CD4-positive, alpha-beta memory T cell (primary cell): Measurements from ENCODE around the gene RIMBP2. TPM values are rescaled to one million over a fixed set of nuclear protein-coding genes. Genes with fewer than 3 reads are reported as not detected.

Experiments used
- CTCF ChIA-PET: fragments of 350-600 bp; sonication (Branson Sonifier 250); formaldehyde crosslinking; loops from one replicate; lab custom pipeline; 2021; ENCODE audit warnings: inconsistent platforms; ENCODE audit not compliant: partially characterized antibody; lab: Charles Lee
- POLR2A ChIA-PET: fragments of 350-600 bp; sonication (Branson Sonifier 250); formaldehyde crosslinking; loops from one replicate; lab custom pipeline; 2021; ENCODE audit not compliant: partially characterized antibody; lab: Charles Lee
- DNase-seq, 5 donors: peaks; one replicate each; pipeline versions ENCODE4 v3.0.0 to v3.0.0-alpha.2; 2020 to 2022; ENCODE audit warnings: mixed read lengths in 1 of 5
- H3K27ac ChIP-seq: one replicate; pipeline ENCODE4 v1.7.0; 2013; ENCODE audit warnings: low read depth, low read length
- H3K27me3 ChIP-seq: 2 replicates; pipeline ENCODE4 v1.7.0; 2013; ENCODE audit warnings: mild to moderate bottlenecking, low read length, moderate library complexity; ENCODE audit not compliant: insufficient read depth
- H3K36me3 ChIP-seq: 2 replicates; pipeline ENCODE4 v1.7.0; 2013; ENCODE audit warnings: mild to moderate bottlenecking, low read length, moderate library complexity; ENCODE audit not compliant: insufficient read depth
- H3K4me1 ChIP-seq: 2 replicates; pipeline ENCODE4 v1.7.0; 2013; ENCODE audit warnings: mild to moderate bottlenecking, low read length, moderate library complexity; ENCODE audit not compliant: insufficient read depth
- H3K4me3 ChIP-seq, 2 donors: one replicate each; pipeline ENCODE4 v1.7.0; 2013; ENCODE audit warnings: low read length in 2 of 2, mild to moderate bottlenecking in 1 of 2
- H3K9me3 ChIP-seq, 2 donors: one replicate each; pipeline ENCODE4 v1.7.0; 2013; ENCODE audit warnings: low read length in 2 of 2, control low read depth in 1 of 2; ENCODE audit not compliant: control insufficient read depth in 1 of 2
- H3K27ac Mint-ChIP-seq, 7 donors: one replicate each; pipeline ENCODE4 v1.8.0; 2020 to 2021; ENCODE audit warnings: mixed read lengths in 7 of 7, mild to moderate bottlenecking in 6 of 7, inconsistent platforms in 3 of 7, moderate library complexity in 3 of 7
- H3K27me3 Mint-ChIP-seq, 2 donors: one replicate each; pipeline ENCODE4 v1.8.0; 2020 to 2021; ENCODE audit warnings: mixed read lengths in 2 of 2
- H3K36me3 Mint-ChIP-seq, 2 donors: one replicate each; pipeline ENCODE4 v1.8.0; 2020 to 2021; ENCODE audit warnings: mixed read lengths in 2 of 2, inconsistent platforms in 1 of 2, mild to moderate bottlenecking in 1 of 2
- H3K4me1 Mint-ChIP-seq, 4 donors: one replicate each; pipeline ENCODE4 v1.8.0; 2020 to 2021; ENCODE audit warnings: mixed read lengths in 4 of 4, mild to moderate bottlenecking in 1 of 4
- H3K4me3 Mint-ChIP-seq, 8 donors: one replicate each; pipeline ENCODE4 v1.8.0; 2020 to 2021; ENCODE audit warnings: mixed read lengths in 8 of 8, mild to moderate bottlenecking in 7 of 8, moderate library complexity in 6 of 8, inconsistent platforms in 3 of 8
- H3K9me3 Mint-ChIP-seq, 8 donors: one replicate each; pipeline ENCODE4 v1.8.0; 2020 to 2021; ENCODE audit warnings: mixed read lengths in 8 of 8, mild to moderate bottlenecking in 5 of 8, inconsistent platforms in 3 of 8, moderate library complexity in 1 of 8
- intact Hi-C: fragments of 100-400 bp; cut with micrococcal nuclease; formaldehyde crosslinking; loops from one replicate; pipeline ENCODE4 v1.15.1; 2023
- polyA plus RNA-seq, 2 donors: library from polyadenylated mRNA; unstranded; fragments of 300-500 nt; fragmentation: Illumina TruSeq; gene quantifications; one replicate each; pipeline ENCODE4 v1.2.3, GENCODE V29; 2021
- total RNA-seq, 2 experiments: library from RNA; stranded (reverse); gene quantifications; one replicate each; pipeline ENCODE4 v1.2.3, GENCODE V29; 2021

RIMBP2 gene
- total and polyA plus RNA-seq, 4 experiments from 2014 or later = 0.20 TPM; not detected in 3

- Mint-ChIP-seq H3K27me3 (peaks cover 0 to 3% of the 10 kb centered on the region in 2 donors), H3K4me3 (no peak overlapping the region), H3K27ac (no peak overlapping the region), H3K4me1 (peaks cover 0 to 6% (median 0%) of the 10 kb centered on the region in 4 donors), H3K9me3 (peaks cover 2 to 14% (median 6%) of the 10 kb centered on the region in 8 donors), H3K36me3 (no peaks in the 10 kb centered on the region)
- Histone ChIP-seq H3K9me3 (no peaks in the 10 kb centered on the region), H3K27me3 (no peaks in the 10 kb centered on the region), H3K4me3 (no peak overlapping the region), H3K36me3 (no peaks in the 10 kb centered on the region), H3K4me1 (no peaks in the 10 kb centered on the region), H3K27ac (no peak overlapping the region)
- POLR2A ChIA-PET = no interaction called here
- CTCF ChIA-PET = no interaction called here
- DNase-seq = no peak
- intact Hi-C loops = no loop called here
Observed at GRCh38 chr12:130663514-130663913, 52.6 kb downstream of the RIMBP2 start.

DNA sequence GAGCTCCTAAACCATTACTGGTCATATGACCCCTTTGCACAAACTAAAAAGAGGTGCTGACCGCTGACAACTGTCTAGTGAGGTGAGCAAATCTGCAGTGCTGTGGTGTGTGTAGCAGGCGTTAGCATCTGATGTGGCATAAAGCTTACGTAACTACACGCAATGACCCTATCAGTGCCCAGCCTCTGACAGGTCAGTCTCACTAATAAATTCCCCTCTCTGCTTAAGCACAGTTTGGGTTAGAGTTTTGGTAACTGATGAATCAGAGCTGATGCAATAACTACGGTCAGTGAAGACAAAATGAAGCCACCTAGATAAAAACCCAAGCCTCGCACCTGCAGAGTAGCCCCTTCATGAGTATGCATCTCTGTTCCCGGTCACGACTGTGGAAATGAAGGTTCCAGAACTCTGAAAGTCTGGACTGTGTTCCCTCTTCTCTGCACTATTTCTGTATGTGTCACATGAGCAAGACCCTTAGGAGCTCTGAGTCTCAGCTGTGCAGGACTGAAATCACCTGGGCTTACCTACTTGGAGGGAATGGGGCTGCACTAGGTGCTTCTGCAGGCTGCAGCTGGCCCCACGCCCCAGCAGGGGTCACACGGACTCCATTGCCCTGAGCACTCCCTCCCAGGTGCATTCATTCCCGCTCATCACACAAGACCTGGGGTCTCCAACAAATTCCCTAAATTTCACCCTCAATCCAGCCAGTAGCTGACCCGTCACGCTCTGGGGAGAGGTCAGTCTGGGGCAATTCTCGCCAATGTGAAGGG is 54.4 kb downstream of the RIMBP2 start:
- peaks cover 0 to 3% of the 10 kb centered on the region in 2 donors for H3K27me3 Mint-ChIP-seq
- no peak overlapping the region for H3K4me3 ChIP-seq
- H3K27me3 ChIP-seq = no peaks in the 10 kb centered on the region
- H3K36me3 ChIP-seq = no peaks in the 10 kb centered on the region
- H3K4me1 ChIP-seq = no peaks in the 10 kb centered on the region
- ChIA-PET POLR2A (no interaction called here), CTCF (no interaction called here)
- H3K4me3 Mint-ChIP-seq = no peak overlapping the region
- no peaks in the 10 kb centered on the region for H3K36me3 Mint-ChIP-seq
- H3K27ac ChIP-seq = no peak overlapping the region
- peaks cover 0 to 10% (median 1%) of the 10 kb centered on the region in 8 donors for H3K9me3 Mint-ChIP-seq
- intact Hi-C loops = no loop called here
- H3K4me1 Mint-ChIP-seq = peaks cover 0 to 6% (median 0%) of the 10 kb centered on the region in 4 donors
- H3K9me3 ChIP-seq = no peaks in the 10 kb centered on the region
- DNase-seq = no peak
- no peak overlapping the region for H3K27ac Mint-ChIP-seq

GRCh38 chr12:130661059-130661458 is 55.0 kb downstream of the RIMBP2 start:
- intact Hi-C loops = no loop called here
- H3K27ac Mint-ChIP-seq = no peak overlapping the region
- Histone ChIP-seq H3K4me1 (no peaks in the 10 kb centered on the region), H3K9me3 (no peaks in the 10 kb centered on the region), H3K36me3 (no peaks in the 10 kb centered on the region), H3K4me3 (no peak overlapping the region), H3K27ac (no peak overlapping the region), H3K27me3 (no peaks in the 10 kb centered on the region)
- H3K4me1 Mint-ChIP-seq = peaks cover 0 to 5% (median 0%) of the 10 kb centered on the region in 4 donors
- ChIA-PET POLR2A (no interaction called here), CTCF (no interaction called here)
- DNase-seq = no peak
- H3K36me3 Mint-ChIP-seq = no peaks in the 10 kb centered on the region
- H3K27me3 Mint-ChIP-seq = peaks cover 0 to 2% of the 10 kb centered on the region in 2 donors
- peaks cover 0 to 8% (median 1%) of the 10 kb centered on the region in 8 donors for H3K9me3 Mint-ChIP-seq
- H3K4me3 Mint-ChIP-seq = no peak overlapping the region

- intact Hi-C loops = no loop called here
- CTCF ChIA-PET = no interaction called here
- H3K4me3 Mint-ChIP-seq = no peak overlapping the region
- DNase-seq = no peak
- peaks cover 0 to 2% of the 10 kb centered on the region in 2 donors for H3K27me3 Mint-ChIP-seq
- Histone ChIP-seq H3K27me3 (no peaks in the 10 kb centered on the region), H3K4me1 (no peaks in the 10 kb centered on the region), H3K36me3 (no peaks in the 10 kb centered on the region), H3K9me3 (no peaks in the 10 kb centered on the region), H3K4me3 (no peak overlapping the region), H3K27ac (no peak overlapping the region)
- no peaks in the 10 kb centered on the region for H3K36me3 Mint-ChIP-seq
- H3K27ac Mint-ChIP-seq = no peak overlapping the region
- H3K9me3 Mint-ChIP-seq = peaks cover 0 to 19% (median under 1%) of the 10 kb centered on the region in 8 donors
- no peaks in the 10 kb centered on the region for H3K4me1 Mint-ChIP-seq
- POLR2A ChIA-PET = no interaction called here
Observed at GRCh38 chr12:130658145-130658911, 57.8 kb downstream of the RIMBP2 start.

DNA sequence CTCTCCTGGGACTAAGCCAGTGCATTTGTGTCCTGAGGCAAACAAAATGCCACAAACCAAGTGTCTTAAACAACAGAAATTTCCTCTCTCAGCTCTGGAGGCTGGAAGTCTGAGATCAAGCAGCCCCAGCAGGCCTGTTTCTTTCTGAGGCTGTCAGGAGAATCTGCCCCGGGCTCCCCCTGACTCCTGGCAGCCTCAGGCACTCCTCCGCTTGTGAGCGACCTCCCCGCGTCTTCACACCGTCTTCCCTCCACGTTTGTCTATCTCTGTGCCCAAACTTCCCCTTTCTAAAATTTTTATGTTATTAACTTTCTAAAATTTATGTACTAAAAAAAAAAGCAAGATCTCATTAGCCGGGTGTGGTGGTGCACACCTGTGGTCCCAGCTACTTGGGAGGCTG is 59.7 kb downstream of the RIMBP2 start:
- H3K27ac Mint-ChIP-seq = no peak overlapping the region
- Histone ChIP-seq H3K27me3 (no peaks in the 10 kb centered on the region), H3K36me3 (no peaks in the 10 kb centered on the region), H3K4me3 (no peak overlapping the region), H3K4me1 (no peaks in the 10 kb centered on the region), H3K27ac (no peak overlapping the region), H3K9me3 (no peaks in the 10 kb centered on the region)
- intact Hi-C loops = no loop called here
- POLR2A ChIA-PET = no interaction called here
- CTCF ChIA-PET = no interaction called here
- H3K9me3 Mint-ChIP-seq = peaks cover 0 to 19% (median 4%) of the 10 kb centered on the region in 8 donors
- H3K36me3 Mint-ChIP-seq = no peaks in the 10 kb centered on the region
- no peak overlapping the region for H3K4me3 Mint-ChIP-seq
- no peaks in the 10 kb centered on the region for H3K4me1 Mint-ChIP-seq
- H3K27me3 Mint-ChIP-seq = peaks cover 2% of the 10 kb centered on the region in 2 donors
- no peak for DNase-seq

DNA sequence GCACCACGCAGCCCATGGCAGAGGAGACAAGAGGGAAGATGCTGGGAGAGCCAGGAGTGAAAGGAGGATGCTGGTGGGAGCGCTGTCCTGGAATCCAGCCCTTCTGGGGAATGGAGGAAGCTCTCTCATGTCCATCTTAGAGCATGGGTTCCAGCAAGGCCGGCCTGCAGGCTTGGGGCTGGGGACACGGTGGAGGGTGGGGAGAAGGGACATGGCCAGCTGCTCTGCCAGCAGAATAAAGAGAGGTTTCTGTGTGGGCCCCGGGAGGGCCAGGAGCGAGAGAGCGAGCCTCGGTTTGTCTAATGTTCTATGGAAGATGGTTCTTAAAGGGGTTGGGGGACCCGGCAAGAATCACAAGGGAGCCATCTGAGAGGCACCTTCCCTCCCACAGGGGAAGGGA is 60.2 kb downstream of the RIMBP2 start:
- Histone ChIP-seq H3K27me3 (no peaks in the 10 kb centered on the region), H3K4me1 (no peaks in the 10 kb centered on the region), H3K36me3 (no peaks in the 10 kb centered on the region), H3K4me3 (no peak overlapping the region), H3K9me3 (no peaks in the 10 kb centered on the region), H3K27ac (no peak overlapping the region)
- Mint-ChIP-seq H3K4me3 (no peak overlapping the region), H3K27ac (no peak overlapping the region), H3K36me3 (no peaks in the 10 kb centered on the region), H3K9me3 (peaks cover 0 to 19% (median 4%) of the 10 kb centered on the region in 8 donors), H3K4me1 (no peaks in the 10 kb centered on the region), H3K27me3 (peaks cover 2% of the 10 kb centered on the region in 2 donors)
- intact Hi-C loops = no loop called here
- DNase-seq = no peak
- ChIA-PET CTCF (no interaction called here), POLR2A (no interaction called here)

DNA sequence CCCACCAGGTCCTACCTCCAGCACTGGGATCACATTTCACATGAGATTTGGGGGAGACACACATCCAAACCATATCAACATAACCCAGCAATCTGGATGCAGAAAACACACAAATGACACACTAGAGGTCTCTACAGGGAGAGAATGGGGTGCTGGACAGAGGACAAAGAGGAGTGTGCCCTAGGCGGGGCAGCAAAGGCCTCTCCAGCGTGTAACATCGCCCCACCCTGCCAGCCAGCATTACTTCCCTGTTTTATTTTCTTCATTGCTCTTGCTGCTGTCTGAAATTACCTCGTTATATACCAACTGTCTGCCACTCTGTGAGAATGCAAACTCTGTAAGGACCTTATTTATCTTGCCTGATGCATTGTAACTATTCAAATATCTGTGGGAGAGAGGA is 61.1 kb downstream of the RIMBP2 start:
- POLR2A ChIA-PET = no interaction called here
- no peaks in the 10 kb centered on the region for H3K27me3 ChIP-seq
- intact Hi-C loops = no loop called here
- no peaks in the 10 kb centered on the region for H3K4me1 ChIP-seq
- CTCF ChIA-PET = no interaction called here
- H3K4me3 ChIP-seq = no peak overlapping the region
- peaks cover 0 to 19% (median 4%) of the 10 kb centered on the region in 8 donors for H3K9me3 Mint-ChIP-seq
- H3K9me3 ChIP-seq = no peaks in the 10 kb centered on the region
- no peaks in the 10 kb centered on the region for H3K4me1 Mint-ChIP-seq
- H3K36me3 ChIP-seq = no peaks in the 10 kb centered on the region
- no peak overlapping the region for H3K27ac ChIP-seq
- H3K4me3 Mint-ChIP-seq = no peak overlapping the region
- H3K27ac Mint-ChIP-seq = no peak overlapping the region
- no peak for DNase-seq
- H3K36me3 Mint-ChIP-seq = no peaks in the 10 kb centered on the region
- peaks cover 2% of the 10 kb centered on the region in 2 donors for H3K27me3 Mint-ChIP-seq
